Fibroblast of skin of abdomen (primary cell): ENCODE data around the gene CHAF1A.

Experiments used
- DNase-seq: peaks from one replicate; pipeline ENCODE4 v3.0.0-alpha.2; 2013

CHAF1A gene

DNA sequence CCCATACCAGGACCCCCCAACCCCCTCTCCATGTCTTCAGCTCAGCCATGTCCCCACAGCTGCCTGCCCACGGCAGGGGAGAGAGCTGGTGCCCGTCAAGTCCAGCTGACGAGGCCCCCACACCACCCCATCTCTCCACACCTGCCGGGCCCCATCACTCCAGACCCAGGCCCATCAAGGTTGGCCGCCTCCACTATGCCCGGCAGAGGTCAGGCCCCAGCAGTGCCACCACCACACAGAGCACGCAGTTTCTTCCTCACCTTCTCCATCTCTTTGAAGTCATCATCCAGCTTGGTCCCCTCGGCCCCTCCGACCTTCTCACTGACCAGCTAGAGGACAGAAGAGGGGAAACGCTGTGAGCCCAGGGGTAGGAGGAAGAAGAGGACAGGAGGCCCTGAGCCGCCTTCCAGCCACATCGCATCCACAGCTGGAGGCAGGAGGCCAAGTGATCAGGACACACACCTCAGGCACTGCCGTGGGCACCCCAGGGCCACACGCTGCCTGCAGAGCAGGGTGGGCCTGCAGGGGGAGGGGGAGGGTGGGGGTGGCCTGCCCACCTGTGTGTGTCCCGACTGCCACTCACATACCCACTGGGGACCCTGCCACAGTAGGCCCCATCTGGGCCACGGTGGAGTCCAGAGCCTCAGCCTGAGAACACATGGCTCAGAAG is 35.6 kb upstream of the CHAF1A start:
- DNase-seq = no peak

DNA sequence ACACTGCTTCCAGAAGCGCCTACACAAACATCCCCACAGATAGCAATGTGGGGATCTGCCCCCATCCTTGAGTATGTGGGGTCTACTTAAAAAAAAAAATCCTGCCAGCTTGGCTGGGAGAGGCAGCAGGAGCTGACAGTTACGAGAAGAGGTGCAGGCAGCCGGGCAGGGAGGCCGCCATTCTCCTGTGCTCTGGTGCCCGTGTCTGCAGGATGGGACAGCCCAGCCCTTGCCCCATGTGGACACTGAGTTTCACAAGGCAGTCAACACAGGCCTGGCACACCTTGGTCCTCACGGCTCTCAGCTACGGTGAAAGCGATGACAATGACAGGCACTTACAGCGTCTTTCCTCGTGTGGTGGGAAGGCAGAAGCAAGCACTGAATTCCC is 35.1 kb upstream of the CHAF1A start:
- no peak for DNase-seq

DNA sequence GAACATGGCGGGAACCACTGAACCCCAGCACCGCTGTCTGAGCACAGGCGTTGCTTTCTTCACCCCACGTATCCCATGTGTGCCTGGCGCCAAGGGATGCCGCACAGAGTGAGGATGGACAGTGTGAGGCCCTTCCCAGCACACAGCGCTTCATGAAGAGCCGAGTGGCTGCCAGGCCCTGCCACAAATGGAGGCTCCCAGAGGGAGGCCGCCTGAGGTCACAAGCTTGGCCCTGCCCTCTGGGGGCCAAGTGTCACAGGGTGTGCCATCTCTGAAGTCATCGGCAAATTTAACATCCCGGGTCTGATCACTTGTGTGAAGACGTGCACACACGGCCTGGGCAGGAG is 34.7 kb upstream of the CHAF1A start:
- no peak for DNase-seq

DNA sequence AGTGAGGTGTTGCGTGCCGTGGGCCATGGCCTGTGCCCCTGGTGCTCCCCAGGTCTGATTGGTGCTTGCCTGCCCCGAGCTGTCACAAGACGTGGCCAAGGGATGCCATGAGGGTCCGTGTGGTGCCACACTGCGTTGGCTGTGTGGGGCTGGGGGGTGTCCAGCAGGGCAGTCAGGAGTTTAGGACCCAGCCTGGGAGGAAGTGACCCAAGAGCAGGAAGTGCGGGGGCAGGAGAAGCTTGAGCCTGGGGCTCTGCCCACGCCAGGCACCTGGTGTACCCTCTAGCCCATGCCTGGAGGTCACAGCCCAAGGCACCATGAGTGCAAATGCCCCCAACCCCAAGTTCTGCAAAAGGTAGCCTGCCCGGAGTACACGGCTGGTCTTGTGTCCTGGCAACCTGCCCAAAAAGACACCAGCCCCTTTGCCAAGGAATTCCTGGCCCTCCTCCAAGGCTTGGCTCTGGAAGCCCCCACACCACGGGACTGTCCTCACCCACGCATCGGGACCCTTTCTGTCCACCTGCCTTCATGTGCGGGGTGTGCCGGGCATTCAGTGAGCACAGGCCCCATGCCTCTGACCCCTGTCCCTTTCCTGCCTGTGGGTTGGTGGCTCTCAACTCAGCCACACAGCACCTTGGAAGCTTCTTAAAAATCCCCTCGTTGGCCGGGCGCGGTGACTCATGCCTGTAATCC is 34.2 kb upstream of the CHAF1A start:
- no peak for DNase-seq

DNA sequence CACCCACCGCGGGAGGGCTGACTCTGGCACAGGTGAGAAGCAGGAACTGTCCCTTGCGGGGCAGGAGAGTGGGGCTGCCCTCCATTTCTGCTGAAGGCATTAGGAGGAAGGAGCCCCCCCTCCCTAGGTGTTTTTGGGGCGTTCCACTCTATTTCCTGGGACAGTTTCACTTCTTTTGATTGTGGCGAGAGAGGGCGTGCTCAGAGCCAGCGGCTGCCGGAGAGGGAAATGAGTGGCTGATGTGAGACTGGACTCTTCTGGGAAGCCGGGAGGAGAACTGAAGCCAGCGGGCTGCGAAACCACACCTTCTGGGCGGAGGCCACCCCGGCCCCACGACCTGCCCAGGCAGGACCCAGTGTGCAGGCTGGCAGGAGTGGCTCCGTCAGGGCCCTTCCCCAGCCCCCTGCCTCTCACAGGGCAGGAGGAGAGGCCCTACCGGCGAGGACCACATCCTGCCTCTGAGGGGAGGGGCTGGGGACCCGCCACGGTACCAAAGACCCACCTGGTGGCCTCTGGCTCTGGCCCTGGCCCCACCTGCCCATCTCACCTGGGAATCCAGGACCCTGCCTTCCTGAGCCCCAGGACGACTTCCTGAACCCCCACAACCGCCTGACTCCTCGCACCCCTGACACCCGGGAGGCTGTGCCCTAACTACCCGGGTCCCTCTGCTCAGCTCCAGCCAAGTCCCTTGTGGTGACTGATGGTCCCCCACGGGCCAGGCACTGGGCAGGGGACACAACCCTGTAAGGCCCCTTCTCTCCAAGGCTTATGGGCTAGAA is 33.1 kb upstream of the CHAF1A start:
- no peak for DNase-seq

DNA sequence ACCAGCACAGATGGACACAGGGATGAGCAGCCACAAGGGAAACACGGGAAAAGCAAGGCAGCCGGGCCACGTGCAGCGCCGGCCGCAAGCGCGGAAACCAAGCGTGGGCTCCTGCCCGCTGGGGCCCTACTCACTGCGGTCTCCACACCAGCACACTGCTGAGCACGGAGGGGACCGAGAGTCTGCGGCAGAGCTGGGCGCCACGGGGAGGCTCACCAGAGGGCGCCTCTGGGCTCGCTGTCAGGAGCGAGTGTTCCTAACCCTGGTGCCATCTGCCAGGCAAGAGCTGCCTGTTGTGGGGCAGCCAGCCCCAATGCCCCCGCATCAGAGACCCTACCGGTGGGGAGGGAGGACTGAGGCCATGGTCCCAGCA is 32.6 kb upstream of the CHAF1A start:
- DNase-seq = no peak

DNA sequence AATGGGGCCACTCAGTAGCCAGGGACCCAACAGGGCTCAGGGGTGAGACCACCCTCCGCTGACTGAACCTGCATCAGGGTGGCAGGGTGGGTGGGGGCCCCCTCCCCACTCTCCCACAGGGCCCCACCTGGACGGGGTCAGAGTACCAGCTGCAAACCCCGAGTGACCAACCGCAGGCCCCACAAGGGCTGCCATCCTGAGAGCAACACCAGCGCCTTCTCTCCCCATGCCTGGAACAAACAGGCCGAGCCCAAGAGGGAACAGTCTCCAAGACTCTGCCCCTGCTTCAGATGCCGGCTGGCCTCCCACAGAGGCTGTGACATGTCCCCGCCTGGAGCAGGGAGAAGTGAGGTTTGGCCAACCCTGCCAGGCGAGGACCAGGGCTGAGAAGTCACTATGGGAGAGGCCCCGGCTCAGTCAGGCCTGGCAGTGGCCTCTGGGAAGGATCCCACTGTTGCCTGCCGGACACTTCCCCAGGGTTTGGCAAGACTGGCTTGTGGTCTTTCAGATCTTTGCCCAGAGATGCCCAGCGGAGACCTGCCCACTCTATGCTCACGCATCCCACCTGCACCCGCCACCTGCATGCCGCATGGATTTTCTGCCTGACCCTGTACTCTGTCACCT is 31.9 kb upstream of the CHAF1A start:
- DNase-seq = no peak

DNA sequence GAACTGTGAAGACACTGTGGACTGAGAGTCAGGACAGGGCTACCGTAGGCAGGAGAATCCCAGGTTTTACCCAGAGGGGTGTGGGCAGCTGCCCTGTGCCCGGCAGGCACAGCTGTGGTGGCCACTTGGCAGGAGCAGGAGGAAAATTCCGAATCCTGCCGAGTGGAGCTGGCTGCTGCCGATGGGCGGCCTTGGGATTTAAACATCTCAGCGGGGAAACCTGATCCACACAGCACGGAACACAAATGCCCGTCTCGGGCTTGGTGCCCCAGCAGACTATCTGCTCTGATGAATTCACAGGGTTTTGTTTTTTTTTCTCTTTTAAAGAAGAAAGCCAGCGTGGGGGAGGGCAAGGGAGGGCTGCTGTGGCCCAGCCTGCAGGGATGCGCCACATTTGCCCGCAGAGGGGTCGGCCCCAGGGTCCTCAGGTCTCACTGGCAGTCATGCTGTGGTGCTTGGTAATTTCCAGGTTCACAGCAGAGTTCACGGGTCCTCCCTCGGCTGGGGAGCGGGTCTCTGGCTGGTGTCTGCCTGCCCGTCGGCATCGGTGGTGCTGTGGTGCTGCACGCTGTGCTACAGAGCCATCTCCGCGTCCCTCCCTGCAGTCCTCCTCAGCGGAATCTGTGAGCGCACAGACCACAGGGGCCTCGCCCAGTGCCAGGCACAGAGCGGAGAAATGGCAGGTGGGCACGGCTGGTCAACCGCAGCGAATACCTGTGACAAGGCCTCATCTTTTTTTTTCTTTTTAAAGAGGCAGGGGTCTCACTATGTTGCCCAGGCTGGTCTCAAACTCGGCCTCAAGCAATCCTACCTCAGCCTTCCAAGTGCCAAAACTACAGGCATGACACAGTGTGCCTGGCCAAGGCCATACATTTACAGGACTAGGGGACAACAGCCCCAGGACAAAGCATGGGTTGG is 30.9 kb upstream of the CHAF1A start:
- no peak for DNase-seq

DNA sequence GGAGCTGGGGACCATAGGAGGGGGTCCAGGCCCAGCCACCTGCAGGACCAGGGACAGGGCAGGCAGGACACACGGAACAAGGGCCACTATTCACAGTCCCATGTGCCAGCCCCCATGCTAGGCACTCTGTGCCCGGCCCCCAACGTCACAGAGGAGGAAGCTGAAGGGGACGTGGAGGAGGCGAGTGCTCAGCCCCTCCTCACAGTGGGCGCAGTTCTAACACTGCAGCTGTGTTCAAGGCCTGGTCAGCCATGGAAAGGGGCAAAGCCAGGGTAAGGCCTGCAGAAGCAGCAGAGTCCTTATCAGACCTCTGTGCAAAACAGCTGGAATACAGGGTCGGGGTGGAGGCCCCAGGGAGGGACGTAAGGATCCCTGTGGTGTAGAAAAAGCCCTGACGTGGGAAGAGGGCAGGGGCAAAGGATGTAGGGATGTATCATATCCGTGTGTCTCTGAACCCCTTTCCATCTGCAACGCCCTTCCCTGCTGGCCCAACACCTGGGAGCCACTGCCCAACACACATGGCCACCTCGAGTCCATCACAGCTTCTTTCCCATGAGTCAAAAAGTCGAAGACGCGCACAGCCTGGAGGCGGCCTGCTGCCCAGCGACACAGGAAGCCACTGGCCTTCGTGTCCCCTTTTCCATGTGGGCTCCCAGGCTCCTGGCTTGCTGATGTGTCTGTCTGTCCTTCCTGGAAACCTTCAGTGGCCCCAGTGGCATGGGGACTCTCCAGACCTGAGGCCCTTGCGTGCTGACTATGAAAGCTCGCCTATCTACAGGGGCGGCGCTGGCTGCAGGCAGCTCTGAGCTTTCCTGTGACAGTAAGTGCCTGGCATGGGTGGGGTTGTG is 30.1 kb upstream of the CHAF1A start:
- no peak for DNase-seq

DNA sequence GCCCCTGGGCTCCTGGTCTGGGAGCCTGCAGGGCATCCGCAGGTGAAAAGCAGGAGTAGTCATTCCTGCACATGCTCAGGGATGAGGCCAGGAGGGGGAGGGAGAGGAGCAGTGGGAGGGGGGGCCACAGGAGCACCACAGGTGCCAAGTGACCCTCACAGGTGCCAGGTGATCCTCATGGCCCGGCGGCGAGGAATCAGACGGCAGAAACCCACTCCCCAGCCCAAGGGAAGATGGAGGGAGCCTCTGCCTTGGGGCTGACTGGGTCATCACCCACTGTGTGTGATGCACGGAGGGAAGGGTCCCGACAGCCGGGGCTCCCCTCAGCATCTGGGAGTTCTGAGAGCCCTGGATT is 29.4 kb upstream of the CHAF1A start:
- no peak for DNase-seq

DNA sequence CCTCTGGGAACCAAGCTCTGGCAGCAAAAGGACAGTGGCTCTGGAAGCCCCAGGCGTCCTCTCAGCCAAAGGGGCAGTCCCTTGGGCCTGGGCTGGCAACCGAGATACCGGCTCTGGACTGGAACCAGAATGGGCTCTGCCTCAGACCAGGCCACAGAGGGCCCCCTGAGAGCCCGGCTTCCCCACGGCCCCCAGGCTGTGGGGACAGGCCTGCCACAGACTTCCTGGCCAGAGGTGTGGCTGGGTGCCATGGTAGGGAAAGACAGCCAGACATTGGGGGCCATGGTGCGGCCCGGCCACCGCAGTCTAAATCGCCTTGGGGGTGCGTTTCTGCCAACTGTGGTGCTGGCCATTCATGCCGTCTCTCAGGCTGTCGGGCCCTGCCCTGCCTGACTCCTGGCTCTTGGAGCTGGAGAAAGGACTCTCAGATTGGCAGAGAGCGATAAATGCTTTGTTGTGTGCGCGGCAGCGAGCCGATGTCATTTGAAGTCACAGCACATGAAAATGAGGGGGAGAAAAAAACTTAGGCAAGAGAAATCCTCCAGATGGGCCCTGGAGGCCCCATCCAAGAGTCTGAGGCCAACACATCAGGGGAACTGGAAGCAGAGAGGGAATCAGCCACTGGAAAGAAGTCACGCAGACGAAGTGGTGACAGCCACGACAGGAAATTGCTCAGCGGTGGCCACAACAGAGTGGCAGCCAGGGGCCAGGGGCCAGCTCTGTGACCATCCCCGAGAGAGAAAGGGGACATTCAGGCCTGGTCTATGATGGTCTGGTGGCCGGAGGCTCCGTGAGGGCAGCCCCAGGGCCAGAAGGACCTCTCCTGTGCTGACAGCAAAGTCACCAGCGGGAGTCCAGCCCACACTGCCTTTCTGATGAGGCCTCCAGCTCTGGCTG is 28.6 kb upstream of the CHAF1A start:
- peak; percentile 39 for DNase-seq

DNA sequence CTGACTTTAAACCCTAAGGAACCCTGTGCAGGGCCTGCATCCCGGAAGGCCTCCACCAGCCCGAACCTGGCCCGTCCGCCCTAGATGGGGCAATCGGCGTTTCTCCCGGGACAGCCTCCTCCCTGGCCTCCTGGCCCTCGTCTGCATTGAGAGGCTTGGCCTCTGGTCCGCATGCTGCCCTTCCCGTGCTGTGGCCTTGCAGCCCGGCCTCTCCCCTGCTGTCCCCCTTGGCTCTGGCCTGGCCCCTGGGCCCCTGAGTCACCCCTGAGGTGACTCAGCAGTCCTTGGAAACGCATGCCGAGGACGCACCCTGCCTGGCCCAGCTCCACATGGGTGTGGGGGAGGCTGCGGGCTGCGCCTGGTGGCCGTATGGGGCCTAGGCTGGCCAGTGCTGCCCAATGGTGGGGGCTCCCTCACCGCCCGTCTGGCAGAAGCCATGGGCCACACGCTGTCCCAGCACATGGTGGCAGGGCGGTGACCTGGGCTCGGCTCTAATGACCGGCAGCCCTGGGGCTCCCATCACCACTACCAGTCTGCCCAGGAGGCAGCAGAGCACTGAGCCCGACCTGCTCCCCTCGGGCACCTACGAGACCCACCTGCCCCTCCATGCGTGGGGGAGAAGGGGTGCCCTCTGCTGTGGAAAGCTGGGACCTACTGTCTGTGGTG is 27.8 kb upstream of the CHAF1A start:
- peak; percentile 79 for DNase-seq

DNA sequence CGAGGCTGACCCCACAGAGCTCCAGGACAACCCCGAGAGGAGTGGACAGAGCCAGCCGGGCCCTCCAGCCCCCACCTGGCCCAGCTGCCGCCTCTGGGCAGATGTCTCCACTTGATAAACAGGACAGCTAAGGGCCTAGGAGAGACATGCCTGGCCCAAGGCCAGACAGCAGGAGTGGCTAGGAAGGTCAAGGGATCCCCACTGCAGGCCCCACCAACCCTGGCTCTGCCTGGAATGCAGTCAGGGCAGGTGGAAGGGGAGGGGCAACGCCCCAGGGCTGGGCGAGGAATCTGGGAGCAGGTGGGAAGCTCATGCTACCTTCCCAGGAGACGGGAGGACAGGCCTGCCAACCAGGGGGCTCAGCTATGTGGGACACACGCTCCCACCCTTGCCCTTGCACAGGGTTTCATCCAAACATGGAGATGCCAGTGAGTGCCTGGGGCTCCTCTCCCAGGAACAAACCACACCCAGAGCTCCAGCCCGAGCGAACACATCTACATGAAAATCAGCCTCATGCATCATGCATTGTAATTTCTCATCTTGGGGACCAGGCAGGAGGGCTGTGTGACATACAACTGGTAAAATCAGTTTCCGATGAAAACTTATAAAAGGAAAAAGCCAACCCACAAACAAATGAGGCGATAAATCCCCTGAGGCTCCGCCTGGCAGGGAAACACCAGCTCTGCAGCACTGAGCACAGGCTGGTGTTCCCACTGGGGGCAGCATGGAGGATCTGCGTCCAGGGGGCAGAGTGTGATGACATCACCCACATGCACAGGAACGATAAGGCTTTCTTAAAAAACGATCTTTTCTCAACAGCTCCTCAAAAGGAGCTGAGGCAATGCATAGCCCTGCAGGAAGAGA is 27.0 kb upstream of the CHAF1A start:
- peak; percentile 70 for DNase-seq

DNA sequence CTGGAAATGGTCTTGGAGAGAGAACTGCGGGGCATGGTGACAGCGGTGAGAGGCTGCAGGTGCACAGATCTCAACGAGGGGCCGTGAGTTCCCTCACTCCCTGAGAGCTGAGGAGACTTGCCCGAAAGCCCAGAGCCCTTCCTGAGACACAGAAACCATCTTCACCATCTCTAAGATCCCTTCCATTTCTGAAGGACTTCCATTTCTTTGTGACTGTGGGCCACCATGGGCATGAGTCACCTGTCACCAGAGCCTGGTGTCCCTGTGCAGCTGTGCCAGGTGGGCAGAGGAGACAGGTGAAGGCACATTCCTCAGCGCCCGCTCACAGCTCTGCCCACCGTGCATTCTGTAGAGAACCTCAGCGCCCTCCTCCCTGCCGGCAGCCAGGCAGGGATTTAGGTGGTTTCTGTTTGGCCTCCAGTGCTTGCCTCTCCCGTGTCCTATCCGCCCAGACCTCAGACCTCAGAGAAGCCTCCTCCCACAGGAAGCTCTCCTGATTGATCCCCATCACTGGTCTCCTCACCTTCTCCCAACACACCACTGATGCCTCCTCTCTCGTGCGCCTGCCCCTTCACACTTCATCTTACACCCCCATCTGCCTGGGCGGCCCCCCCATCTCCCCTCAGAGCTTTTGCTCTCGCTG is 26.3 kb upstream of the CHAF1A start:
- no peak for DNase-seq

DNA sequence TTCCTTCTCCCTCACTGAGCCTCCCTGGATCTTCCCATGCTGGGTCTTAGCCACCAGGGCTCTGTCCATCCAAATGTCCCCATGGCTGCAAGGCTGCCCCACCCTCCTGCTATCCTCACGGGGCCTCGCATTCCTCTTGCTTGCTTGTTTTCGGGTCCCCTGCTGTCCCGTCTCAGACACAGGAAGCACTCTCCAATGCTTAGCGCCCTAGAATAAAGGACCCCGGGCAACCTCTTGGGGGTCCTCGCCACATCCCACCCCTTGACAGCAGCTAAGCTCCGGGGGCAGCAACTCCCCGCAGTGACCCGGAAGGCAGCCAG is 25.8 kb upstream of the CHAF1A start:
- no peak for DNase-seq

DNA sequence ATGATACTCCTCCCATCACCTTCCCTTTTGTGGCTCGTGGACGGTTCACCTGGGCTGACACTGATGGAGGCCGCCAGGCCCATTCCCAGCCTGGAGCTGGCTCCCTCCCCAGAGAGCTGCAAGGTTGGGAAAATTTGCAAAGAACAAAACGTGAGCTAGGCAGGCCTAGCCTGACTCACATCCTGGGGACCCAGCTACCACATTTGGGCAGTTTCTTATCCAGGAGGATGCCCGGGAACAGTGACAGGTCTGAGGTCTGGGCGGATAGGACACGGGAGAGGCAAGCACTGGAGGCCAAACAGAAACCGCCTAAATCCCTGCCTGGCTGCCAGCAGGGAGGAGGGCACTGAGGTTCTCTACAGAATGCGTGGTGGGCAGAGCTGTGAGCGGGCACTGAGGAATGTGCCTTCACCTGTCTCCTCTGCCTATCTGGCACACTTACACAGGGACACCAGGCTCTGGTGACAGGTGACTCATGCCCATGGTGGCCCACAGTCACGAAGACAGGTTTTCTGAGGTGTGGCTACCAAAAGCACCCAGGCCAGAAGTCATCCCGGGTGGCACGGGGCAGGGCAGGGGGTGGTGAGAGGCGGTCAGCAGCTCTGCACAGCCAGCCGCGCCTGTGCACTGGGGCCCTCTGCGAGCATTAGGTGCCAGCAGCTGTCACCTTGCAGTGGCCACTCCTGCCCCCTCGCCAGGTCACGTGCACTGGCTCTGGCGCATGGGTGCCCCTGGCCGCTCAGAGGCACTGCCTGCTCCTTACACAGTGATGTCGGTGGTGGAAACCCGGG is 25.3 kb upstream of the CHAF1A start:
- no peak for DNase-seq

DNA sequence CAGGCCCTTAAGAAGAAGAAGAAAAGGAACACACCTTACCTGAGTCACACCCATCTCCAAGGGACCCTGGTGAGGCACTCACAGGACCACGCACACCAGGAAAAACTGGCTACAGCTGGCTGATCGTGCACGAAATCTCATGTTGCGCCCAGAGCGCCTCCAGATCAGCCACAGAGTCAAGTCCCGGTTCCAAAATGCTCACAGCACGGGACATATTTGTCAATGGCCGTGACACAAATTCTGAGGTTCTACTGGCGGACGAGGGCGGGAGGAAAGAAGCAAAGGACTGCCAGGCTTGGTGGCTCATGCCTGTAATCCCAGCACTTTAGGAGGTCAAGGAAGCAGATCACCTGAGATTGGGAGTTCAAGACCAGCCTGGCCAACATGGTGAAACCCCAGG is 23.6 kb upstream of the CHAF1A start:
- no peak for DNase-seq
